ENCODE data around the gene MANEA. TPM values are rescaled to one million over a fixed set of nuclear protein-coding genes. Genes with fewer than 3 reads are reported as not detected.

Gene MANEA
- total RNA-seq, 1 experiment from 2014 or later, result 13.9 TPM

- H3K36me3 ChIP-seq (ENCODE audit: control insufficient read depth in 1 of 2, insufficient read depth in 2 of 2, low read length in 2 of 2), result no peaks in the 10 kb centered on the region
- H4K20me1 ChIP-seq (ENCODE audit: insufficient read depth), result no peaks in the 10 kb centered on the region
- no TSS peak for BruUV-seq (replicated peaks)
- no peak overlapping the region for H2AFZ ChIP-seq (ENCODE audit: low read depth, low read length, poor library complexity, severe bottlenecking)
- no peaks in the 10 kb centered on the region for H3K9me2 ChIP-seq (ENCODE audit: insufficient read depth)
- TF ChIP-seq ZBTB33 (IDR thresholded peaks at IDR 0.05; ENCODE audit: extremely low read depth, insufficient replicate concordance, low read length), result no peak
- no peak for TF ChIP-seq SRF (IDR thresholded peaks at IDR 0.05; ENCODE audit: low read depth)
- TF ChIP-seq EGR1 (IDR thresholded peaks at IDR 0.05; ENCODE audit: low read depth), result no peak
- no peaks in the 10 kb centered on the region for H3K4me1 ChIP-seq (ENCODE audit: control insufficient read depth in 1 of 2, insufficient read depth in 2 of 2, low read length in 2 of 2)
- H3K9me3 ChIP-seq (ENCODE audit: control insufficient read depth in 1 of 2, insufficient read depth in 1 of 2, low read depth in 1 of 2, low read length in 2 of 2), result 0 out of 4 replicates have a peak, but pooled peaks cover 0 to 3% of the 10 kb centered on the region in 2 experiments
- no peaks in the 10 kb centered on the region for H3K27me3 ChIP-seq (ENCODE audit: insufficient read depth, low read length)
- no peak overlapping the region for H3K4me3 ChIP-seq (replicated peaks in 1 of 2; ENCODE audit: low read depth in 1 of 2, low read length in 2 of 2)
- H3K79me2 ChIP-seq (ENCODE audit: insufficient read depth, low read length), result peaks cover 12% of the 10 kb centered on the region
- H3K27ac ChIP-seq (ENCODE audit: low read depth, low read length), result no peak overlapping the region
- no peak for ATAC-seq
- POLR2A ChIA-PET, result no interaction called here
- intact Hi-C loops (cut with micrococcal nuclease), result no loop called here
- RAD21 ChIA-PET (ENCODE audit: low non-redundant PET in 1 of 2, low total read pairs in 2 of 2, uncharacterized antibody in 2 of 2, unreplicated experiment in 2 of 2), result no interaction called here
- no peak for DNase-seq (ENCODE audit: low read depth, low spot score)
- CTCF ChIA-PET, result no interaction called here
- H3K9ac ChIP-seq (ENCODE audit: low read length), result no peak overlapping the region
- no peak overlapping the region for H3K4me2 ChIP-seq (ENCODE audit: low read length)
These were observed 10.7 kb downstream of the MANEA start for GRCh38 chr6:95587989-95588388.

- no peaks in the 10 kb centered on the region for H3K4me1 ChIP-seq (ENCODE audit: control insufficient read depth in 1 of 2, insufficient read depth in 2 of 2, low read length in 2 of 2)
- no peaks in the 10 kb centered on the region for H3K27me3 ChIP-seq (ENCODE audit: insufficient read depth, low read length)
- H3K4me2 ChIP-seq (ENCODE audit: low read length), result no peak overlapping the region
- H3K79me2 ChIP-seq (ENCODE audit: insufficient read depth, low read length), result peaks cover 12% of the 10 kb centered on the region
- no peaks in the 10 kb centered on the region for H3K9me3 ChIP-seq (ENCODE audit: control insufficient read depth in 1 of 2, insufficient read depth in 1 of 2, low read depth in 1 of 2, low read length in 2 of 2)
- no peak for DNase-seq (ENCODE audit: low read depth, low spot score)
- no peaks in the 10 kb centered on the region for H3K36me3 ChIP-seq (ENCODE audit: control insufficient read depth in 1 of 2, insufficient read depth in 2 of 2, low read length in 2 of 2)
- H3K4me3 ChIP-seq (replicated peaks in 1 of 2; ENCODE audit: low read depth in 1 of 2, low read length in 2 of 2), result no peak overlapping the region
- ChIA-PET POLR2A (no interaction called here), RAD21 (ENCODE audit: low non-redundant PET in 1 of 2, low total read pairs in 2 of 2, uncharacterized antibody in 2 of 2, unreplicated experiment in 2 of 2) (no interaction called here), CTCF (no interaction called here)
- H2AFZ ChIP-seq (ENCODE audit: low read depth, low read length, poor library complexity, severe bottlenecking), result no peak overlapping the region
- H3K27ac ChIP-seq (ENCODE audit: low read depth, low read length), result no peak overlapping the region
- intact Hi-C loops (cut with micrococcal nuclease), result no loop called here
- no peak for ATAC-seq
- no TSS peak for BruUV-seq (replicated peaks)
- H4K20me1 ChIP-seq (ENCODE audit: insufficient read depth), result no peaks in the 10 kb centered on the region
- H3K9ac ChIP-seq (ENCODE audit: low read length), result no peak overlapping the region
- no peaks in the 10 kb centered on the region for H3K9me2 ChIP-seq (ENCODE audit: insufficient read depth)
- no peak for TF ChIP-seq YY1 (IDR thresholded peaks at IDR 0.05; ENCODE audit: extremely low read depth, insufficient replicate concordance, low read depth, low read length)
- TF ChIP-seq ELF1 (IDR thresholded peaks at IDR 0.05; ENCODE audit: borderline replicate concordance, low read depth), result no peak
- no peak for TF ChIP-seq TCF7L2 (IDR thresholded peaks at IDR 0.05; ENCODE audit: borderline replicate concordance, extremely low read depth, insufficient read depth, insufficient read length)
- TF ChIP-seq CTCF (IDR thresholded peaks at IDR 0.05 in 2 of 3, conservative IDR thresholded peaks at IDR 0.05 in 1 of 3; ENCODE audit: borderline replicate concordance in 1 of 3, insufficient read depth in 1 of 3, low read depth in 2 of 3, low read length in 2 of 3), result no peak
- no peak for TF ChIP-seq EZH2 (IDR thresholded peaks at IDR 0.05)
- no peak for TF ChIP-seq EZH2phosphoT487 (IDR thresholded peaks at IDR 0.05; ENCODE audit: borderline replicate concordance)
- no peak for TF ChIP-seq POLR2AphosphoS5 (IDR thresholded peaks at IDR 0.05; ENCODE audit: low read depth, low read length)
- no peak for TF ChIP-seq ATF3 (IDR thresholded peaks at IDR 0.05)
- no peak for TF ChIP-seq ZNF274 (IDR thresholded peaks at IDR 0.05; ENCODE audit: low read depth, low read length)
- TF ChIP-seq CBX3 (IDR thresholded peaks at IDR 0.05; ENCODE audit: low read depth), result no peak
- no peak for TF ChIP-seq SP1 (IDR thresholded peaks at IDR 0.05; ENCODE audit: low read depth)
These were observed 11.7 kb downstream of the MANEA start for GRCh38 chr6:95589067-95589466.
